Neural progenitor cell (in vitro differentiated cells): ENCODE data around the gene CLEC20A. TPM values are rescaled to one million over a fixed set of nuclear protein-coding genes. Genes with fewer than 3 reads are reported as not detected.

ENCODE experiments used
- DNase-seq: peaks from one replicate; pipeline ENCODE4 v3.0.0-alpha.2; 2016; ENCODE audit warnings: low spot score
- H2AFZ ChIP-seq: fragments of 200-600 bp; sonication (generic); replicated peaks from 2 replicates; pipeline ENCODE4 v1.6.1; 2016; ENCODE audit warnings: antibody characterized with exemption
- H3F3A ChIP-seq: fragments of 200-600 bp; sonication (generic); 2 replicates; pipeline ENCODE4 v1.6.1; 2016; ENCODE audit warnings: antibody characterized with exemption, low read depth
- H3K27ac ChIP-seq: fragments of 200-600 bp; sonication (generic); 2 replicates; pipeline ENCODE4 v1.5.1; 2016; ENCODE audit warnings: mild to moderate bottlenecking
- H3K27me3 ChIP-seq: fragments of 200-600 bp; sonication (generic); 2 replicates; pipeline ENCODE4 v1.6.1; 2016; ENCODE audit warnings: mild to moderate bottlenecking, moderate library complexity
- H3K36me3 ChIP-seq: fragments of 200-600 bp; sonication (generic); 2 replicates; pipeline ENCODE4 v1.5.1; 2016
- H3K4me1 ChIP-seq: fragments of 200-600 bp; sonication (generic); 2 replicates; pipeline ENCODE4 v1.6.1; 2016; ENCODE audit warnings: mixed run types
- H3K4me2 ChIP-seq: fragments of 200-600 bp; sonication (generic); 2 replicates; pipeline ENCODE4 v1.6.1; 2016
- H3K4me3 ChIP-seq: fragments of 200-600 bp; sonication (generic); 2 replicates; pipeline ENCODE4 v1.5.1; 2016
- H3K79me2 ChIP-seq: fragments of 200-600 bp; sonication (generic); 2 replicates; pipeline ENCODE4 v1.6.1; 2016; ENCODE audit warnings: low read depth
- H3K9ac ChIP-seq: fragments of 200-600 bp; sonication (generic); 2 replicates; pipeline ENCODE4 v1.6.1; 2016
- H3K9me3 ChIP-seq: fragments of 200-600 bp; sonication (generic); 2 replicates; pipeline ENCODE4 v1.5.1; 2016; ENCODE audit warnings: low read depth
- H4K20me1 ChIP-seq: fragments of 200-600 bp; sonication (generic); 2 replicates; pipeline ENCODE4 v1.6.1; 2016; ENCODE audit warnings: low read depth
- H3K27ac Mint-ChIP-seq: 3 replicates; pipeline ENCODE4 v1.8.0; 2021; ENCODE audit warnings: mixed read lengths
- H3K27me3 Mint-ChIP-seq: 2 replicates; pipeline ENCODE4 v1.8.0; 2022; ENCODE audit warnings: low read depth, mild to moderate bottlenecking, inconsistent platforms, moderate library complexity, mixed read lengths; ENCODE audit not compliant: insufficient read depth
- H3K36me3 Mint-ChIP-seq: 3 replicates; pipeline ENCODE4 v1.8.0; 2021; ENCODE audit warnings: mixed read lengths
- H3K4me1 Mint-ChIP-seq: 3 replicates; pipeline ENCODE4 v1.8.0; 2021; ENCODE audit warnings: mixed read lengths
- H3K4me3 Mint-ChIP-seq: 3 replicates; pipeline ENCODE4 v1.8.0; 2021; ENCODE audit warnings: mild to moderate bottlenecking, moderate library complexity, mixed read lengths
- H3K9me3 Mint-ChIP-seq: 3 replicates; pipeline ENCODE4 v1.8.0; 2020; ENCODE audit warnings: mixed read lengths
- CTCF ChIP-seq: fragments of 200-600 bp; sonication (generic); IDR thresholded peaks from 2 replicates; pipeline ENCODE4 v1.5.1; 2017; ENCODE audit warnings: antibody characterized with exemption, mild to moderate bottlenecking
- EZH2 ChIP-seq: fragments of 200-600 bp; sonication (generic); IDR thresholded peaks from 2 replicates; pipeline ENCODE4 v1.6.1; 2017; ENCODE audit warnings: antibody characterized with exemption, mild to moderate bottlenecking, moderate library complexity
- EZH2phosphoT487 ChIP-seq: fragments of 200-600 bp; sonication (generic); IDR thresholded peaks from 2 replicates; pipeline ENCODE4 v1.6.1; 2017; ENCODE audit warnings: antibody characterized with exemption
- total RNA-seq: library from RNA; depleted of rRNA; stranded (reverse); fragments of >200 nt; gene quantifications from 2 replicates; pipeline ENCODE4 v1.2.3, GENCODE V29; 2015; ENCODE audit warnings: low replicate concordance

CLEC20A gene
- total RNA-seq, 1 donor from 2014 or later: not detected

- Histone ChIP-seq H3K4me3 (no peak overlapping the region), H4K20me1 (no peaks in the 10 kb centered on the region), H3K9ac (no peak overlapping the region), H3K9me3 (no peaks in the 10 kb centered on the region), H3K36me3 (peaks cover 5% of the 10 kb centered on the region), H2AFZ (no peak overlapping the region), H3K79me2 (no peaks in the 10 kb centered on the region), H3K27ac (no peak overlapping the region), H3F3A (no peaks in the 10 kb centered on the region), H3K27me3 (no peaks in the 10 kb centered on the region), H3K4me1 (peaks cover 6% of the 10 kb centered on the region), H3K4me2 (no peak overlapping the region)
- no peak overlapping the region for H3K4me3 Mint-ChIP-seq
- H3K36me3 Mint-ChIP-seq: peaks cover 22% of the 10 kb centered on the region
- no peak for DNase-seq
- no peak for TF ChIP-seq CTCF
- TF ChIP-seq EZH2: no peak
- no peak for TF ChIP-seq EZH2phosphoT487
- H3K27ac Mint-ChIP-seq: no peak overlapping the region
- no peaks in the 10 kb centered on the region for H3K9me3 Mint-ChIP-seq
- no peaks in the 10 kb centered on the region for H3K4me1 Mint-ChIP-seq
- no peaks in the 10 kb centered on the region for H3K27me3 Mint-ChIP-seq
These were observed 18.9 kb downstream of the CLEC20A start for GRCh38 chr1:178477841-178478240.

DNA sequence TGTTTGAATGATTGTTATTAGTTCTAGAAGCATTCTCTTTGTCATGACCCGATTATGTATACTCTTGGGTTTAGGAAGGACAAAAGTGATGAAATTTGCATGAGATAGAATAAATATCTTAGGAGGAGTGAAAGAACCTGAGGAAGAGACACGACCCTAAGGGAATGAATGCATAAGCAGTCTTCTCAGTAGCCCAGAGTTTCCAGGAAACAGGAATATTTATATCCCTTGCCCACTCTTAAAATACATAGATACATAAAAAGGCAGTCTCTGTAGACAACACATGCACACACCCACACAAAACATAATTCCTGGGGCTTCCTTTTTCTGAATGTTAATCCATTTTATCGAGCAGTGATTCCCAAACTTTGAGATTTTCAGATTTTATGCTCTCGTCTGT is 19.4 kb downstream of the CLEC20A start:
- no peaks in the 10 kb centered on the region for H3K4me1 Mint-ChIP-seq
- no peaks in the 10 kb centered on the region for H3K9me3 ChIP-seq
- no peak overlapping the region for H3K9ac ChIP-seq
- H3K4me3 ChIP-seq: no peak overlapping the region
- H3K79me2 ChIP-seq: no peaks in the 10 kb centered on the region
- H3K4me2 ChIP-seq: no peak overlapping the region
- no peak overlapping the region for H3K4me3 Mint-ChIP-seq
- no peaks in the 10 kb centered on the region for H3K9me3 Mint-ChIP-seq
- TF ChIP-seq EZH2phosphoT487 (no peak), CTCF (no peak), EZH2 (no peak)
- no peak overlapping the region for H3K27ac Mint-ChIP-seq
- H2AFZ ChIP-seq: no peak overlapping the region
- peaks cover 20% of the 10 kb centered on the region for H3K36me3 Mint-ChIP-seq
- H3F3A ChIP-seq: no peaks in the 10 kb centered on the region
- peaks cover 5% of the 10 kb centered on the region for H3K36me3 ChIP-seq
- DNase-seq: no peak
- no peak overlapping the region for H3K27ac ChIP-seq
- no peaks in the 10 kb centered on the region for H4K20me1 ChIP-seq
- peaks cover 3% of the 10 kb centered on the region for H3K4me1 ChIP-seq
- H3K27me3 ChIP-seq: no peaks in the 10 kb centered on the region
- H3K27me3 Mint-ChIP-seq: no peaks in the 10 kb centered on the region

DNA sequence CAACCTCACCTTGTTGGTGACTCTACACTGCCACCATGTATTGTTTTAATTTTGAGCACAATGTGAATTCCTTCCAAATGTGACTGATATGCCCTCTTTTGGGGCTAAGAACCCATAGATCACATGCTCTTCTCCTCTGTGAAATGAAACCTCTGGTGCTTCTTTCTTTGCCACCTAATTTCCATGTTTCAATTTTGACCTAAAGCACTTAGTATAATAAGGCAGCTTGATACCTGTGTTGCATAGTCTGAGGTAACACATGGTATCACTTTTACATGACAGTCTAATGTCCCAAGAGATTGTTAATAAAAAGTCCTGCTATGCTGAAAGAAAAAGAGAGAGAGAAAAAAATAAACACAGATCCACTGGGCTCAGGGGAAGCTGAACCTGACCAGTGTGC is 24.2 kb downstream of the CLEC20A start:
- Histone ChIP-seq H3K4me3 (no peak overlapping the region), H3K9me3 (no peaks in the 10 kb centered on the region), H3K9ac (no peak overlapping the region), H3K27ac (no peak overlapping the region), H3K4me1 (no peaks in the 10 kb centered on the region), H3K4me2 (no peak overlapping the region), H3K27me3 (no peaks in the 10 kb centered on the region), H3K36me3 (peaks cover 5% of the 10 kb centered on the region), H3K79me2 (no peaks in the 10 kb centered on the region), H4K20me1 (no peaks in the 10 kb centered on the region), H2AFZ (no peak overlapping the region), H3F3A (no peaks in the 10 kb centered on the region)
- Mint-ChIP-seq H3K9me3 (no peaks in the 10 kb centered on the region), H3K36me3 (peaks cover 22% of the 10 kb centered on the region), H3K4me1 (no peaks in the 10 kb centered on the region), H3K4me3 (no peak overlapping the region), H3K27ac (no peak overlapping the region), H3K27me3 (no peaks in the 10 kb centered on the region)
- no peak for DNase-seq
- TF ChIP-seq CTCF: no peak
